Lower lobe of right lung (tissue), 2 donors: Measurements from ENCODE around the gene RAB33A. TPM values are rescaled to one million over a fixed set of nuclear protein-coding genes. Genes with fewer than 3 reads are reported as not detected.

Experiments used
- ATAC-seq, 2 donors: fragments of 200-7000 bp; cut with Tn5 transposase; one replicate each; pipeline ENCODE4 v1.9.1; 2020 to 2022; ENCODE audit warnings: mild to moderate bottlenecking in 2 of 2, moderate library complexity in 2 of 2
- DNase-seq: peaks from one replicate; pipeline ENCODE4 v3.0.0-alpha.2; 2020
- H3K27ac ChIP-seq: fragments of 200-600 bp; one replicate; pipeline ENCODE4 v1.8.0; 2022
- H3K27me3 ChIP-seq: fragments of 200-600 bp; one replicate; pipeline ENCODE4 v1.8.0; 2022; ENCODE audit warnings: low read depth
- H3K36me3 ChIP-seq: fragments of 200-600 bp; one replicate; pipeline ENCODE4 v1.8.0; 2022; ENCODE audit warnings: mild to moderate bottlenecking
- H3K4me1 ChIP-seq: fragments of 200-600 bp; one replicate; pipeline ENCODE4 v1.8.0; 2022
- H3K4me3 ChIP-seq: fragments of 200-600 bp; one replicate; pipeline ENCODE4 v1.8.0; 2022; ENCODE audit warnings: mild to moderate bottlenecking
- H3K9me3 ChIP-seq: fragments of 200-600 bp; one replicate; pipeline ENCODE4 v1.8.0; 2022
- intact Hi-C: fragments of 100-400 bp; cut with DNase I; formaldehyde crosslinking; loops from one replicate; pipeline ENCODE4 v1.11.0; 2022
- total RNA-seq: library from RNA; stranded (reverse); fragmentation: NEBNext Ultra II Directional; extraction: Animal tissue kit (Norgen Biotek cat#: 25700); gene quantifications from one replicate; pipeline ENCODE4 v1.2.1, GENCODE V29; 2021
- TF ChIP-seq, protein P1 (sequence below): fragments of 200-600 bp; IDR thresholded peaks from one replicate; pipeline ENCODE4 v1.8.0; 2022; ENCODE audit warnings: antibody characterized with exemption, mild to moderate bottlenecking
- donor health status: DM: no; HTN: yes; CAD: no; lungs with severe emphysema.

Gene RAB33A
- total RNA-seq, 1 donor from 2014 or later, result 0.59 TPM

DNA sequence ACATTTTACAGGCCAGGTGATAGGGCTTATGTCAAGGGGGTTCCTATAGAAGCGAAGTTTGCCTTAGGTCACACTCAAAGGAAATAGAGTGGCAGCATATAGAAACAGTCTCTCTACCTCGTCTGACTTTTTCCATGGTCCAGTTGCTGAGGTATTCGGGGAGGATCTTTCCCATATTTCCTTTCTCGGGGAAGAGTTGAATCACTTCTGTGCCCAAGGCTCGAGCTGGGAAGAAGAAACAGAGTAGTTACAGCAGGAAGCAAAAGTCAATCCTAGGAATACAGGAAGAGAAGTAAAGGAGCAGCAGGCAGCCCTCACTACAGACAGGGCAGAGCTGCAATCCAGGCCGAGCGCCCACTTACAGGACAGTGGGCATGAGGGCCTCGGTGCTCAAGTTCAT, 34.8 kb upstream of the RAB33A start:
- Histone ChIP-seq H3K36me3 (peaks cover 56% of the 10 kb centered on the region), H3K27me3 (no peaks in the 10 kb centered on the region), H3K9me3 (no peaks in the 10 kb centered on the region), H3K4me3 (no peak overlapping the region), H3K4me1 (no peaks in the 10 kb centered on the region), H3K27ac (no peak overlapping the region)
- intact Hi-C loops, result no loop called here
- TF ChIP-seq, protein P1, sequence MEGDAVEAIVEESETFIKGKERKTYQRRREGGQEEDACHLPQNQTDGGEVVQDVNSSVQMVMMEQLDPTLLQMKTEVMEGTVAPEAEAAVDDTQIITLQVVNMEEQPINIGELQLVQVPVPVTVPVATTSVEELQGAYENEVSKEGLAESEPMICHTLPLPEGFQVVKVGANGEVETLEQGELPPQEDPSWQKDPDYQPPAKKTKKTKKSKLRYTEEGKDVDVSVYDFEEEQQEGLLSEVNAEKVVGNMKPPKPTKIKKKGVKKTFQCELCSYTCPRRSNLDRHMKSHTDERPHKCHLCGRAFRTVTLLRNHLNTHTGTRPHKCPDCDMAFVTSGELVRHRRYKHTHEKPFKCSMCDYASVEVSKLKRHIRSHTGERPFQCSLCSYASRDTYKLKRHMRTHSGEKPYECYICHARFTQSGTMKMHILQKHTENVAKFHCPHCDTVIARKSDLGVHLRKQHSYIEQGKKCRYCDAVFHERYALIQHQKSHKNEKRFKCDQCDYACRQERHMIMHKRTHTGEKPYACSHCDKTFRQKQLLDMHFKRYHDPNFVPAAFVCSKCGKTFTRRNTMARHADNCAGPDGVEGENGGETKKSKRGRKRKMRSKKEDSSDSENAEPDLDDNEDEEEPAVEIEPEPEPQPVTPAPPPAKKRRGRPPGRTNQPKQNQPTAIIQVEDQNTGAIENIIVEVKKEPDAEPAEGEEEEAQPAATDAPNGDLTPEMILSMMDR, result no peak
- ATAC-seq (no peak), DNase-seq (no peak)

- Histone ChIP-seq H3K27ac (peak overlapping the region; percentile 11), H3K9me3 (no peaks in the 10 kb centered on the region), H3K36me3 (peaks cover 42% of the 10 kb centered on the region), H3K4me3 (no peak overlapping the region), H3K4me1 (no peaks in the 10 kb centered on the region), H3K27me3 (no peaks in the 10 kb centered on the region)
- ATAC-seq, result peak; percentile 49 to 76
- no peak for DNase-seq
- intact Hi-C loops, result no loop called here
- TF ChIP-seq, protein P1, result no peak
Measured at GRCh38 chrX:130139474-130140201, 32.1 kb upstream of the RAB33A start.

DNA sequence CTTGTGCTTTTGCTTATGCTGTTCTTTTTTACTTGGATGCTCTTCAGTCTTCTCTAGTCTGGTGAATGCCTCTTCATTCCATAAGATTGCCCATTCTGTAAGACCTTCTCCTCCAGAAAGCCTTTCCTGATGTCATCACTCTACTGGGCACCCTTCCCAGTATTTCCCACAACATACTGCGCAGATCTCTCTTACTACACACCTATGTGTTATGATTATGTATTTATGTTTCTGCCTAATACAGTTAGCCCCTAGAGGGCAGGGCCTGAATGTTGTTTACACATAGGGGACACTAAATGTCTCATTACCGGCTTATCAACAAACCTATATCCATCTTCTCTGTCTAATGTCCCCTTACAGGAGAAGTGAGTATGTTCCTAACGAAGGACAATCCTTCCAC, 27.3 kb upstream of the RAB33A start:
- H3K9me3 ChIP-seq, result no peaks in the 10 kb centered on the region
- no peaks in the 10 kb centered on the region for H3K4me1 ChIP-seq
- no peaks in the 10 kb centered on the region for H3K27me3 ChIP-seq
- H3K27ac ChIP-seq, result no peak overlapping the region
- intact Hi-C loops, result no loop called here
- no peak for ATAC-seq
- TF ChIP-seq, protein P1, result no peak
- H3K4me3 ChIP-seq, result no peak overlapping the region
- DNase-seq, result no peak
- H3K36me3 ChIP-seq, result peaks cover 28% of the 10 kb centered on the region

GRCh38 chrX:130145123-130145522, 26.6 kb upstream of the RAB33A start:
- no peak for DNase-seq
- intact Hi-C loops, result no loop called here
- Histone ChIP-seq H3K27ac (no peak overlapping the region), H3K27me3 (no peaks in the 10 kb centered on the region), H3K36me3 (peaks cover 28% of the 10 kb centered on the region), H3K9me3 (no peaks in the 10 kb centered on the region), H3K4me1 (no peaks in the 10 kb centered on the region), H3K4me3 (no peak overlapping the region)
- no peak for ATAC-seq
- TF ChIP-seq, protein P1, result no peak

DNA sequence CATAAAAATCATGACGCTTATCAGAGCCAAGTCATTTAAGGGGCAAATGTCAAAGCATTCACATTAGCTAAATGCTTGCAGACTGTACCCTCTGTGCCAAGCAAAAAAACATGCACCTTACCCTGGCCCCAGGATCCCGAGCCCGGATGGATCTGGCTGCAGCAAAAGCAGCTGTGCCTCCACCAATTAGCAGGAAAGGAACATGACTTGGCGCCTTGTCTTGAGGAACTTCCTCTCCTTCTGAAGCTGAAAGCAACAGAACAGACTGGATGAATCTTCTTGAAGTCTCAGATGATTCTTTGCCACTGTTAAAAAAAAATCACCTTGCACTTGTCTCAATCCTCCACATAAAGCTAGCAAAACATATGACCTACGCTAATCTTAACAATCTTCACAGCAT, 24.1 kb upstream of the RAB33A start:
- DNase-seq (no peak), ATAC-seq (no peak)
- Histone ChIP-seq H3K36me3 (peaks cover 23% of the 10 kb centered on the region), H3K27ac (no peak overlapping the region), H3K4me3 (no peak overlapping the region), H3K27me3 (no peaks in the 10 kb centered on the region), H3K4me1 (no peaks in the 10 kb centered on the region), H3K9me3 (no peaks in the 10 kb centered on the region)
- TF ChIP-seq, protein P1, result no peak
- intact Hi-C loops, result no loop called here
